ENCODE data around the gene ZBTB46.

The ZBTB46 gene

DNA sequence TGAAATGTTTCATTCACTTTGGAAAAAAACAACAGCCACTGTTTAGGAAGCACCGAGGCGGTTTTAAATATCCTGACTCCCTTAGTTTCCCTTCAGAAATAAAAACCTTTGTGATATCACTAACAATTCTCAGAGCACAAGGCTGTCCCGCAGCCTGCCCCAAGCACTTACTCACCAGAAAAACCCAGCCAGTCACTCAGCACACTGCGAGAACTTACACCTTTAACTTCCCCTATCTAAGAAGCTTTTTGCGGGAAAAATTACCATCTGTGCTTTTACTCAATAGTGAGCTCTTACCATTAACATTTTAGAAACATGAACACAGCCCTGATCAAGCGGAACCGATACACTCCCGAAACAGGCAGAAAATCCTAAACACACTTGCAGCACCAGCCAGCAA, 9.3 kb downstream of the ZBTB46 start:
- no peak overlapping the region for H2AFZ ChIP-seq (ENCODE audit: low read depth, low read length, severe bottlenecking)
- 0 out of 2 replicates have a peak, but pooled peaks cover 6% of the 10 kb centered on the region for H3K27me3 ChIP-seq (ENCODE audit: low read length)
- no peak overlapping the region for H3K27ac ChIP-seq (ENCODE audit: low read depth, low read length)

DNA sequence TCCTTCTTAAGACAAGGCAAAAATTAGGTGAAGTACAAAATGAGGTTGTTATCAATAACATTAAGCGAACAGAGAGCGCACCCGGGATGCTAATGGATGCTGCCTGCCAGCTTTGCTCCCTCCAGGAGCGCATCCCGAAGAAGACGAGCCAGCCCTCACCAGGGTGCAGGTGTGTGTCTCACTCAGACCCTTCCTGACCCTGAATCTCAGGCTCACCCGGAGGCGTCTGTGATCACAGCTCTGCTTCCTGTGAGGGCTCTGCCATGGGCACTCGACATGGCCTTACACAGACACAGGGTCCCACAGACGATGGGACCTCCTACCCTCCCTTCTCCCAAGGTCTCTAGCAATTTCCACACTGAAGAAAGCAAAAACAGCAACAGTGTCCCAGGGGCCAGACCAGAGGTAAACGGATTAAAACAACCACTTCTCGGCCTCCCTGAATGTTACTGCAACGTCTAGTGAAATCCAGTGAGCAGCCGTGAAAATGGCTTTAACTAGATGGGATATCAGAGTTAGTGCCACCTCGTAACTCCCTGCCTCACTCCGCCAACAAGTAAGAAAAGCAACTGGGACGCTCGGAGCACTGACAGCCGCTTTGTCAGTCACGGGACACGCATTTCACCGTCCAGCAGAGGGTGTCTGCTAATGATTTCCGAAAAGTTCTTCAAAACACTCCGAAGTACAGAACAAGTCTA, 11.7 kb downstream of the ZBTB46 start:
- TF ChIP-seq, protein P1, sequence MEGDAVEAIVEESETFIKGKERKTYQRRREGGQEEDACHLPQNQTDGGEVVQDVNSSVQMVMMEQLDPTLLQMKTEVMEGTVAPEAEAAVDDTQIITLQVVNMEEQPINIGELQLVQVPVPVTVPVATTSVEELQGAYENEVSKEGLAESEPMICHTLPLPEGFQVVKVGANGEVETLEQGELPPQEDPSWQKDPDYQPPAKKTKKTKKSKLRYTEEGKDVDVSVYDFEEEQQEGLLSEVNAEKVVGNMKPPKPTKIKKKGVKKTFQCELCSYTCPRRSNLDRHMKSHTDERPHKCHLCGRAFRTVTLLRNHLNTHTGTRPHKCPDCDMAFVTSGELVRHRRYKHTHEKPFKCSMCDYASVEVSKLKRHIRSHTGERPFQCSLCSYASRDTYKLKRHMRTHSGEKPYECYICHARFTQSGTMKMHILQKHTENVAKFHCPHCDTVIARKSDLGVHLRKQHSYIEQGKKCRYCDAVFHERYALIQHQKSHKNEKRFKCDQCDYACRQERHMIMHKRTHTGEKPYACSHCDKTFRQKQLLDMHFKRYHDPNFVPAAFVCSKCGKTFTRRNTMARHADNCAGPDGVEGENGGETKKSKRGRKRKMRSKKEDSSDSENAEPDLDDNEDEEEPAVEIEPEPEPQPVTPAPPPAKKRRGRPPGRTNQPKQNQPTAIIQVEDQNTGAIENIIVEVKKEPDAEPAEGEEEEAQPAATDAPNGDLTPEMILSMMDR (IDR thresholded peaks at IDR 0.05; ENCODE audit: insufficient read depth, low read length, poor library complexity, severe bottlenecking) = no peak
- TF ChIP-seq EZH2phosphoT487 (conservative IDR thresholded peaks at IDR 0.05; ENCODE audit: low read length) = no peak
- H3K4me2 ChIP-seq (ENCODE audit: low read depth, low read length, poor library complexity, severe bottlenecking) = peak overlapping the region; percentile 34
- no peak overlapping the region for H3K27ac ChIP-seq (ENCODE audit: low read depth, low read length)

More for the DNA sequence above, 9.3 kb downstream of the ZBTB46 start:
- Histone ChIP-seq H3K4me3 (ENCODE audit: insufficient read depth, low read length, poor library complexity, severe bottlenecking) (no peak overlapping the region), H3F3A (ENCODE audit: insufficient read depth) (no peaks in the 10 kb centered on the region), H3K9ac (ENCODE audit: low read length) (no peak overlapping the region), H3K79me2 (ENCODE audit: insufficient read depth, low read length) (no peaks in the 10 kb centered on the region), H3K4me2 (ENCODE audit: low read depth, low read length, poor library complexity, severe bottlenecking) (no peak overlapping the region), H3K36me3 (ENCODE audit: low read length) (no peaks in the 10 kb centered on the region), H3K9me2 (replicated peaks; ENCODE audit: insufficient read depth, low read length) (no peaks in the 10 kb centered on the region), H4K20me1 (ENCODE audit: low read depth, low read length) (no peaks in the 10 kb centered on the region), H3K9me3 (ENCODE audit: insufficient read depth, low read length) (no peaks in the 10 kb centered on the region)
- TF ChIP-seq, protein P1 (IDR thresholded peaks at IDR 0.05; ENCODE audit: insufficient read depth, low read length, poor library complexity, severe bottlenecking) = no peak
- no peak for TF ChIP-seq EZH2phosphoT487 (conservative IDR thresholded peaks at IDR 0.05; ENCODE audit: low read length)

DNA sequence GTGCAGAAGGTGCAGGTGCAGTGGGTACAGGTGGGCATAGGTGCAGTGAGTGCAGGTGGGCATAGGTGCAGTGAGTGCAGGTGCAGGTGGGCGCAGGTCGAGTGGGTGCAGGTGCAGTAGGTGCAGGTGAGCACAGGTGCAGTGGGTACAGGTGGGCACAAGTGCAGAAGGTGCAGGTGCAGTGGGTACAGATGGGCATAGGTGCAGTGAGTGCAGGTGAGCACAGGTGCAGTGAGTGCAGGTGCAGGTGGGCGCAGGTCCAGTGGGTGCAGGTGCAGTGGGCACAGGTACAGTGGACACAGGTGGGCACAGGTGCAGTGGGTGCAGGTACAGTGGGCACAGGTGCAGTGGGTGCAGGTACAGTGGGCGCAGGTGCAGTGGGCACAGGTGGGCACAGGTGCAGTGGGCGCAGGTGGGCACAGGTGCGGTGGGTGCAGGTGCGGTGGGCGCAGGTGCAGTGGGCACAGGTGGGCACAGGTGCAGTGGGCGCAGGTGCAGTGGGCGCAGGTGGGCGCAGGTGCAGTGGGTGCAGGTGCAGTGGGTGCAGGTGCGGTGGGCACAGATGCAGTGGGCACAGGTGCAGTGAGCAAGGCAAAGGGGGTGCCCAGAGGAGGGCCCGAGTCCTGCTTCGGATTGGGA, 15.3 kb downstream of the ZBTB46 start:
- no peaks in the 10 kb centered on the region for H3F3A ChIP-seq (ENCODE audit: insufficient read depth)
- H3K27me3 ChIP-seq (ENCODE audit: low read length) = no peaks in the 10 kb centered on the region
- no peak overlapping the region for H3K4me2 ChIP-seq (ENCODE audit: low read depth, low read length, poor library complexity, severe bottlenecking)
- no peak overlapping the region for H3K9ac ChIP-seq (ENCODE audit: low read length)
- H3K79me2 ChIP-seq (ENCODE audit: insufficient read depth, low read length) = no peaks in the 10 kb centered on the region
- H3K36me3 ChIP-seq (ENCODE audit: low read length) = no peaks in the 10 kb centered on the region
- no peaks in the 10 kb centered on the region for H4K20me1 ChIP-seq (ENCODE audit: low read depth, low read length)
- H3K9me2 ChIP-seq (replicated peaks; ENCODE audit: insufficient read depth, low read length) = no peaks in the 10 kb centered on the region
- H3K4me3 ChIP-seq (ENCODE audit: insufficient read depth, low read length, poor library complexity, severe bottlenecking) = no peak overlapping the region
- no peak overlapping the region for H3K27ac ChIP-seq (ENCODE audit: low read depth, low read length)
- no peaks in the 10 kb centered on the region; the same call in 1 of the 2 replicates for H3K9me3 ChIP-seq (ENCODE audit: insufficient read depth, low read length)
- no peak overlapping the region for H2AFZ ChIP-seq (ENCODE audit: low read depth, low read length, severe bottlenecking)
- TF ChIP-seq, protein P1 (IDR thresholded peaks at IDR 0.05; ENCODE audit: insufficient read depth, low read length, poor library complexity, severe bottlenecking) = no peak
- TF ChIP-seq EZH2phosphoT487 (conservative IDR thresholded peaks at IDR 0.05; ENCODE audit: low read length) = no peak

More for the DNA sequence above, 11.7 kb downstream of the ZBTB46 start:
- Histone ChIP-seq H2AFZ (ENCODE audit: low read depth, low read length, severe bottlenecking) (no peak overlapping the region), H3K9me2 (replicated peaks; ENCODE audit: insufficient read depth, low read length) (no peaks in the 10 kb centered on the region), H3K9me3 (ENCODE audit: insufficient read depth, low read length) (no peaks in the 10 kb centered on the region; the same call in 1 of the 2 replicates), H3F3A (ENCODE audit: insufficient read depth) (no peaks in the 10 kb centered on the region), H4K20me1 (ENCODE audit: low read depth, low read length) (no peaks in the 10 kb centered on the region), H3K79me2 (ENCODE audit: insufficient read depth, low read length) (no peaks in the 10 kb centered on the region), H3K4me3 (ENCODE audit: insufficient read depth, low read length, poor library complexity, severe bottlenecking) (no peak overlapping the region), H3K9ac (ENCODE audit: low read length) (no peak overlapping the region), H3K36me3 (ENCODE audit: low read length) (no peaks in the 10 kb centered on the region), H3K27me3 (ENCODE audit: low read length) (0 out of 2 replicates have a peak, but pooled peaks cover 6% of the 10 kb centered on the region)

Data from SU-DHL-6 (cell line).